Right kidney (tissue), 1 donor: Measurements from ENCODE around the gene SDR39U1.
A peak's percentile ranks its signal among the peaks of the same experiment; 100 is the strongest.

Experiments
- DNase-seq: peaks from one replicate; pipeline ENCODE4 v3.0.0-alpha.2; 2016

SDR39U1 gene

DNA sequence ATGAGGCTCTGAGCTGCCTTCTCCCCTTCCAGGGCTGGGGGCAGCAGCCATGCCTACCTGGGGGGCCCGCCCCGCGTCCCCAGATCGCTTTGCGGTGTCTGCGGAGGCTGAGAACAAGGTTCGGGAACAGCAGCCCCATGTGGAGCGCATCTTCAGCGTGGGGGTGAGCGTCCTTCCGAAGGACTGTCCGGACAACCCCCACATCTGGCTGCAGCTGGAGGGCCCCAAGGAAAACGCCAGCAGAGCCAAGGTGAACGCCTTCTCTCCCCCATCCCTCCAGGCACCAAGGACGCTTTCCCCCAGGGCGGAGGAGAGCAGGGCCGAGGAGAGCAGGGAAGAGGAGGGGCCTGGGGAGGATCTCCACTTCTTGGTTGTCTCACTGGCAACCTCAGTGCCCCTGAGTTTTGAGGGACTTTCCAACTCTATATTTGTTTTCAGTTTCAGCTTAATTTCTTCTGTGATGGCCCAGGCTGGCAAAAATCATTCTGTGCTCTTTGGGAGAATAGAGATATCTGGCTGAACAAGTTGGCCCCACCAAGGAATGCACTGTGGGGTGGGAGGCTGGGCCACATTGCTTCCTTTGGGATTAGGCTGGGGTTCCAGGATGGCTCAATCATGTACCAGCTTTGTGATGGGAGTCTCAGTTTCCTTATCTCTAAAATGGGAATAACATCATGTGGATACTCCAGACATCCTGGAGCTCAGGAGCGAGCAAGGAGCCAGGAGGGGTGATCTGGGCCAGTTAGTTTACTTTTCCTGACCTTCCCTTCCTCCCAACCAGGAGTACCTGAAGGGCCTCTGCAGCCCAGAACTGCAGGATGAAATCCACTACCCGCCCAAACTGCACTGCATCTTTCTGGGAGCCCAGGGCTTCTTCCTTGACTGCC is 11.7 kb downstream of the SDR39U1 start:
- DNase-seq: no peak

DNA sequence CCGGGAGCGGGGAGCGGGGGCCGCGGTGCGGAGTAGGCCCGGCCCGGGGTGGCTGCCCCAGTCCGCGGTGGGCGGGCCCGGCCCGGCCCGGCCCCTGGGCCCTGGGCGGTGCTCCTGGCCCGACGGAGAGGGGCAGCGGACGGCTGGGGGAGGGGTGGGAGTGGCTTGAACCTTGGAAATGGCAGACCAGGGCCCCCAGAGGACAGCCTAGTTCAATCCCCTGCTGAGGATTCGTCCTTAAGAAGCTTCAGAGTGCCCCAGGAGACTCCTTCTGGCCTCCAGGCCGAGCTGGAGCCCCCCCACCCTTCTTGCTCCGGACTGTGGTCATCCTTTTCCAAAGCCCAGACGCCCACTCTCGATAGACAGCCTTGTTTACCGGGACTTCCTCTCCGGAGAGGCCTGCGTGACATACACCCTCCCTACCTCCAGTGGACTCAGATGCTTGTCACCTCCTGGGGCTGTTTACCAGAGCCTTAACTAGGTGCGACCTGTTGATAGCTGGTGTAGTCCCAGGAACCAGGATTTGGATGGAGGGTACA is 12.4 kb downstream of the SDR39U1 start:
- peak; percentile 81 for DNase-seq

DNA sequence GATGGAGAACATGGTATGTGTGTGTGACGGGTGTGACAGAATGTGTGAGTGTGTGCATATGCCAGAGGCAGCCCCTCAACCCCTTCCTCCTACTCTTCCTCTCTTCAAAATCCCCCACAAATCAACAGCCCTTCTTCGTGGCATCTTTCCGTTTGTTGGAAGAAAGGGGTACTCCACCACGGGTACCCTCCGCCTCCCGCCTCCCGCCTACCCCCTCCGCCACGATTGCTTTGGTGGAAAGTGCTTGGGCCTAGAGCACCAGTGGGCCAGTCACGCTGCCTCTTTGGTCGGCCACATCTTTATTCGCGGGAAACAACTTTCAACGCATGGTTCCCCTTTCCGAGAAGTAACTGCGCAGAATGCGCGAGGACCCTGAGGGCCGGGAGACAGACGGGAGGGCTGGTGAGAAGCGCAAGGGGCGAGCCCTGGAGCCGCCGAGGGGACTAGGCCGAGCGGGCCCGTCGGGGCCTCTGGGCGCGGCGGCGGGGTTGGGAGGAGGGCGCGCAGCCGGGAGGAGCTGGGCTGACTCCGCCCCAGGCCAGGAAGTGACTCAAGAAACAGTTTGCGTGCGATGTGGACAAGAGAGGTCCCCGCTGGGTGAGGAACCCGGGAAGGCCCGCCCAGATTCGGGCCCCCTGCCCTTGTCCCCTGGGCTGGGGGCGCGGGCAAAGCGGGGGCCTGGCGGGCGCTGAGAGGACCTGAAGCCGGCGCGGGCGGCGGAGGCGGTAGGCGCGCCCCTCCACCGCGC is 13.0 kb downstream of the SDR39U1 start, which contains the start of the genes CBLN3 and KHNYN:
CBLN3 (minus strand) TSS at position 274 of the 748 bp plus-strand sequence. CDS start 614 bp downstream, outside the sequence.
KHNYN (plus strand) TSS at position 560 of the 748 bp plus-strand sequence. CDS start 777 bp downstream, outside the sequence.
- DNase-seq: peak; percentile 92

DNA sequence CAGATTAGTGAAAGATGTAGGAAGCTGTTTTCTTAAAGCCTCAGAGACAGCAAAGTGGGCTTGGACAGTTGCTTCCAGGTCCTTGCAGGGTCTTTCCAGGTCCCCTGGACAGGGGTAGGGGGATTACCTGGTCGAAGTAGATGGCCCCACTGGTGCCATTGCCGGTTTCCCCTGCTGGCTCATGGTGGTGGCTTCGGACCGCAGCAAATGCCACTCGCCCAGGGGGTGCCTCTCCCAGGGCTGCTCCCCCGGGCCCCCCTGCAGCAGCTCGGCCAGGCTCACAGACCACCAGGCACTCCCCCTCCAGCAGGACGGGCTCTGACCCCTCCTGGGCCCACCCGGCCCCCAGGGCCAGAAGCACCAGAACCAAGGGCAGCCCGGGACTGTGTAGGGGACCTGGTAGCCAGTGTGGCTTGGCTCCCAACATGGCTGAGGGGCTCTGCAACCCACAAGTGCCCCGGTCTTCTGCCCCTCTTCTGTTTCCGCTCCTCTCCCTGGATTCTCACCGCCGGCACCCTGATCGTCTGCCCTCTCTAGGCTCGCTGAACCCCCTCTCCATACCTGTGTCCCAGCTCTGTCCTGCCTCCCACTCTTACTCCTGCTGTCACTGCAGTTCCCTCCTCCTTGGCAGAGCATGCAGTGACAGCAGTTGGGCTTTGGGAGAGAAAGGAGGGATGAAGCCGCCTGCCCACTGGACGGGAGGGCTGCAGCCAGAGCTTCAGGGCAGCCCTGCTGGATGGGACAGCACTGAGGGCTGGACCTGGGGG is 13.8 kb downstream of the SDR39U1 start:
- peak; percentile 41 for DNase-seq

DNA sequence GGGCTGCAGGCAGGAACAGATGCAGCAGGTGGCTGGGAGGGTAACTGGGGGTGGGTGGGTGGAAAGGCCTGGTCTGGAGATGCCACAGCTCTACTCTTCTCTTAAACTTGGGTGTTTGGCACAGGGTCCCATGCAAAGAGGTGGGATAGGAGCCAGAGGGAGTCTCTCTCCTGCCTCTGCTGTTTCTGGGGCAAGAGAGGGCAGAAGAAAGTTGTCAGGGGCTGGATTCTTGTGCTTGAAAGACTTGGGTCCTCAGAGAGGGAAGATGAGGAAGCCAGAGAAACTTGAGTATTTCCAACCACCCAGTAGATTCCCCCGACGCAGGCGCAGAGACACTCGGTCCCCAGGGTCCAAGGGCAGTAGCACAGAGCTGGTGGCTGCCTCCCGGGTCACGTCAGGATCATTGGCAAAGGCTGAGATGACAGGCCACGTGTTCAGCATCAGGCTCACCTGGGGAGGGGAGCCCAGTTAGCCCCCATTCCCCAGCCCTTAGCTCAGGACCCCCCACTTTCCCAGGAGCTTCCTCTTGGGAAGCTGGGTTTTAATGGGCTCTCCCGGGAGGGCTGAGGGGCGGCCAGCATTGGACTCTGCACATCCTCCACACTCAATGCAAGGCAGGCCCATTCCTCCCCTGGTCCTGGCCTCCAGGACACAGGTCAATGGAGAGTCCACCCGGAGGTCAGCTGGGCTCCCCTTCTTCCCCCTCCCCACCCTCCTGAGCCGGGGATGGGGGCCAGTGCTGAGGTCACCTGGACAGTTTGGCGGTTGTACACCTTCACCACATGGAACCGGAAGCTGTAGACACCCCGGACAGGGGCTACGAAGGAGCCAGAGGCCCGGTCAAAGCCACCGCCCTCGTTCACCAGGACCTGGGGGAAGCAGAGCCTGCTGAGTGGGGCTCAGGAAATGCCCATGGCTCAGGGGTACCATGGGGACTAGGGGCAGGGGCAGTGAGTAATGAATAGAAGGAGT is 14.8 kb downstream of the SDR39U1 start:
- no peak for DNase-seq

DNA sequence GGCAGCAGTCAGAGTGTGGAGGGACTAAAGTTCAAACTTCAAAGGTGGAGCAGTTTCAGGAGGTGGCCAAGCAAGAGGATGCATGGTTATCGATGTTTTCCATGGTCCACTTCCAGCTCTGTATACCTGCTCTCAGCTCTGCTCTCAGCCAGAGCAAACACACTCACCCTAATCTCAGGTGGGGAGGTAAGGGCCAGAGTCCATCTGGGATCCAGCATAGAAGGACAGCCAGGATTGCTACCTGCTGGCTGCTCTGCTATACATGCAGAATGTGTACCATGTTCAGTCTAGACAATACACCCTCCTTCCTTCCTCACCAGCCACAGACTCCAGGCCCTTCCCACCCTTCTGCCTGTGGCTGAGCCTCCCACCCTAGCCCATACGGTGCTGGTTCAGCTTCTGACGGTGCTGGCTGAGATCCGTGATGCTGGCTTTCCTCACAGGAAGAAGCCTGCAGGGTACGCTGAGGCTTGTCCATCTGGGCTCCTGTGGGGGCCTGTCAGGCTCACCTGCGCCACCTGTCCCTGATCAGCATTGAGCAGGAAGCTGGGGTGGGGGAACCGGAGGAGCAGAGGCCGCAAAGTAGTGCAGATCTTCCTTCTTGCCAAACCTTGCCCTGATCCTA is 15.6 kb downstream of the SDR39U1 start:
- no peak for DNase-seq

DNA sequence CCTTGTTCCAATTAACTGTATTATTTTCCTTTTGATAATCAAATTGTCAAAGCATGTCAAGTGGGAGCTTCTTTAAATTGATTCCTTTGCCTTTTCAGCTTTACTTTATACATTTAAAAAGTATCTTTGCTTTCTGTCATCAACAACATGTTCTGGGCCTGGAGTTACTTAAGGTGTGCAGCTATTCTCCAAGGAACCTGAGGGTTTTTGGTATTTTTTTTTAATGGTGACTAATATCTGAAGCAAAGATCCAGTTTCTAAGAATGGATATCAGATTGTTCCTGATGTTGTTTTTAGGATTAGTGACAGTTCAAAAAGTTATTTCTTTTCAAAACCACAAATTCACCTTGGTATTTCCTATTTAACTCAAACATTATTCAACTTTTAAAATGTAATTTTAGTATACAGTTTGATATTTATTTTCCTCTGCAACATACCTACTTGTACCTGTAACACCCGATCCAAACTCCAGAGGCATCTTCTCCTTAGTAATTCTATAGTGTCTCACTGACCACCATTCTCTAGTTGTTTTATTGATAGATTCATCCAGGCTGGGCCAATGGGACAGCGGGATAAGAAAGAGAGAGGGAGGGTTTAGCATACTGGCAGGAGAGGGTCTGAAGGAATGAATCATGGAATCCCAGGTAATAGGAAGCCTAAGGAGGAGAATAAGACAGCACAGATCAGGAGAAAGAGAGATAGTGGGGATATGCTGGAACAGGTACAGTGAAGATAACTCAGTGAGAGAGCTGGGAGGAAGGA is 16.2 kb downstream of the SDR39U1 start:
- no peak for DNase-seq

DNA sequence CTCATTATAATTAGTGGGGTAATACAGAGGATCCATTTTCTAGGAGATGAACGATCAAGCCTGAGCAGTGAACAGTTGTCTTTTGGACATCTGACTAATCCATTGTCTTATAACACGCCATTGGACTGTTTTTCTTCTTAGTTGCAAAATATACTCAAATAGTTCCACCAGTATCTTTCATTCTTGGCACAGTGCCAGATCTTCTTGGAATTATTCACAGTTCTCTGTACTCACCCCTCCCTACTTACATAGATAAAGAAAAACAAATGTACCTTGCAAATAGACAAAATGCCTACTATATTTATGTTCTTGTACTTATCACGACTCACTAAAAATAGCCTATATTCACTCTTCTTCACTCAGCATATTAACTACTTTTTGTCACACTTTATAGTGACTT is 16.9 kb downstream of the SDR39U1 start:
- DNase-seq: no peak

DNA sequence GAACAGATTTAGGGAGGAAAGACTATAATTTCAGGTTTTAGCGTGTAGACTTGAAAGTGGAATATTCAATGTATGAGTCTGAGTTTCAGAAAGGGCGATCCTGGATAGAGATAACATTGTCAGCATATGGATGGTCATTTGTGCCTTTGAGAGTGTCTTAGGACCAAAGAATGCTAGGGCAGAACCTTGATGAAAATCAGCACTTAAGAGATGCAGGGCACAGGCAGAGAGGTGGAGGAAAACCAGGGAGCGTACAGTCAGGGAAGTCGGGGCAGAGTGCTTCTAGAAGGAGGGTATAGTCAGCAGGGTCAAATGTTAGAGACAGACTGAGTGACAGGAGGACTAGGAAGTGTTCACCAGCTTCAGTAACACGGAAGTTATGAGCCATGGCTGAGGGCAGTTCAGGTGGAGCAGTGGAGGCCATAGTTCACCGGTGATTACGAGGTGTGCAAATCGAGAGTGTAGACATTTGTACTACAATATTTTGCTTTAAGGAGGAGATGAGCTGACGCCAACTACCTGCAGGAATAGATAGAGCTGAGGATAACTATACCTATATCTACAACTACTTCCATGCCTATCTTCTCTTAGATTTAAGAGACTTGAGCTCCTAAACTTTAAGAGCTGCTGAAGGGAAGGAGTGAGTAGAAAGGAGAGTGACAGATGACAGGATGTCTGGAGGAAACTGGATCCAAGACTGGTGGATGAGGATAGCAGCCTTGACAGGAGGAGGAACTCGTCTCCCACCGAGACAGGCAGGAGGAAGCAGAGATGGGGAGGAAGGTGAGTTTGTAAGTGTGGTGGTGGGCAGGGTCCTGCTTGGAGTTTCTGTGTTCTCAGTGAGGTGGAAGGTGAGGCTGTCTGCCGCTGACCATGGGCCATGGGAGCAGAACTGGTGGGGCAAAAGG is 19.6 kb downstream of the SDR39U1 start:
- no peak for DNase-seq

DNA sequence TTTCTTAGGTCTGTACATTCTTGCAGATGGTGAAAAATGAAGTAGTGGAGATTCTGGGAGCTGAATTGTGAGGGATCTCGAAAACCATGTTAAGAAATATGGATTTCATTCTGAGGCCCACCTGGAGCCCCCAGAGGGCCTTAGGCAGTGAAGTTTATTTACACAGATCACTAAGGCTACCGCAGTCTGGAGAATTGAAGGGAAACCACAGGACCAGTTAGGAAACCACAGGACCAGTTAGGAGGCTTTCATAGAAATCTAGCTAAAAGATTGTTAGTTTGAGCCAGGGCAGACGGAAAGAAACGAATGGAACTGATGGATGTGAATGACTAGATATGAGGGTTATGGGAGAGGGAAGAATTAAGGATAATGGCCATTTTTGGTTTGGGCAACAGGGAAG is 20.3 kb downstream of the SDR39U1 start:
- DNase-seq: no peak

DNA sequence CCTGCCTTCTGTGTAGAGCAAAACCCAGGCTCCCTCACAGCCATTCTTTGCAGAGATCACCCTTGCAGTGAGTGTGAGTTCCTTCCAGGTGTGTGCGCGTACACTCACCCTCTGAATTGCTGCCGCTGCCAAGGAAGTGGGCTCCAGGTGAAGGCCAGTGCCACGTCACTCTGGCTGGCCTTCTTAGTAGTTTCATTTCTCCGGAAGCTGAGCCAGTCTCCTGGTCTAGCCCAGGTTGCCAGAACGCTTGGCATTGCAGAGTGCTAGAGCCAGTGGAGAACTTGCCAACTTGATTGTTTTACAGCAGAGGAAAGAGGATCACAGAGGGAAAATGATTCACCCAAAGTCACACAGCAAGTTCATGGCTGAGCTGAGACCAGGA is 24.1 kb downstream of the SDR39U1 start:
- no peak for DNase-seq

DNA sequence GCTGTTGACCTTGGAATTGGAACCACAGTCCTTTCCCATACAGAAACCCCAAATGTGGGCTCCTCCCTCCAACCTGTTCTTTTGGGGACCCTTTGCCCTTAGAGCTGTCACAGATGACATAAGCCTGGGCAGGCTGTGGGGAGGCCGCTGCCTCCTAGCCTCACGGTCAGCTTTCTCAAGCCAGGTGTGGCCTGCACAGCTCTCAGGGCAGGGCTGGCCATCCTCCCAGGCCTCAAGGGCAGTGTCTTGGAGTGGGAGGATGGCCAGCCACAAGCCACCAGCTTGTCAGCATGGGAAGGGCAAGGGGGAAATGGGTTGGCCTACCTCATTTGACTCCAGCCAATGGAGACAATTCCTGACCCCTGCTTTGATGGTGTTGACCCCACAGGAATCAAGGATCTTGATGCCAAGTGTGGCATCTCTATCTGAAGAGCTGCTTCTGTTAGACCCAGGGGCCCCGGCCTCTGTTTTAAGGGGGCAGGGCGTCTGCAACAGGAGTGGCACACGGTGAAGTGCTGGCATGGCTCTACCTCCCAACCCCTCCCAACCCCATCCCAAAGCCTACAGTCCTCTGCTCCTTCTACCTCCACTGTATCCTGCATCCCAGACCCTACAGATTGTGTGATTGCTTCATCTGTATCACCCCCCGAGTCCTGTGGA is 24.6 kb downstream of the SDR39U1 start:
- no peak for DNase-seq

DNA sequence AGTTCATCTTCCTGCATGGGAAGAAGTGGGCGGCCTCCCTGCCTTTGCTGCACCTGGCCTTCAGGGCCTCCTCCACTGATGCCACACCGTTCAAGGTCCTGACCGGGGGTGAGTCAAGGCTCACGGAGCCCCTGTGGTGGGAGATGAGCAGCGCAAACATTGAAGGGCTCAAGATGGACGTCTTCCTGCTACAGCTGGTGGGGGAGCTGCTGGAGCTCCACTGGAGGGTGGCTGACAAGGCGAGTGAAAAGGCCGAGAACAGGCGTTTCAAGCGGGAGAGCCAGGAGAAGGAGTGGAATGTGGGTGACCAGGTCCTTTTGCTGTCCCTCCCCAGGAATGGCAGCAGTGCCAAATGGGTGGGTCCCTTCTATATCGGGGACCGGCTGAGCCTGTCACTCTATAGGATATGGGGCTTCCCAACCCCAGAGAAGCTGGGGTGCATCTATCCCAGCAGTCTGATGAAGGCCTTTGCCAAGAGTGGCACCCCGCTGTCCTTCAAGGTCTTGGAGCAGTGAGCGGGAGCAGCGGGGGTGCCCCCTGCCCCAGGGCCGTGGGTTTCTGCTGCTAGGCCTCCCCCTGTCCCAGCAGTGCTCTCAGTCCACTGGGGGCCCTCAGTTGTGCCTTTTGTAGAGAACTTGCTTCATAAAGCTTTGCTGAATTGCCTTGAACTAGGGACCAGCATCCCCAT is 25.5 kb downstream of the SDR39U1 start:
- no peak for DNase-seq

DNA sequence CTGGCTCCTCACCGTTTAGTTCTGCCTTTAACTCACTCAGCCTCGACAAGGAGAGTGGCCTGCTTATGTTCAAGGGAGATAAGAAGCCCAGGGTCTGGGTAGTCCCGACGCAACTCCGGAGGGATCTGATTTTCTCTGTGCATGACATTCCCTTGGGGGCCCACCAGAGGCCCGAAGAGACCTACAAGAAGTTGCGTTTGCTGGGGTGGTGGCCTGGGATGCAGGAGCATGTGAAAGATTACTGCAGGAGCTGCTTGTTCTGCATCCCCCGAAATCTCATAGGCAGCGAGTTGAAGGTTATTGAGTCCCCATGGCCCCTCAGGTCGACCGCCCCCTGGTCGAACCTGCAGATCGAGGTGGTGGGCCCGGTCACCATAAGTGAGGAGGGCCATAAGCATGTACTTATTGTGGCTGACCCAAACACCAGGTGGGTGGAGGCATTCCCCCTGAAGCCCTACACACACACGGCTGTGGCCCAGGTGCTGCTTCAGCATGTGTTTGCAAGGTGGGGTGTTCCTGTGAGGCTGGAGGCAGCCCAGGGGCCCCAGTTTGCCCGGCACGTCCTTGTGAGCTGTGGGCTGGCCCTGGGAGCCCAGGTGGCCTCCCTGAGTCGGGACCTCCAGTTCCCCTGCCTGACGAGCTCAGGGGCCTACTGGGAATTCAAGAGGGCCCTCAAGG is 26.2 kb downstream of the SDR39U1 start:
- no peak for DNase-seq

DNA sequence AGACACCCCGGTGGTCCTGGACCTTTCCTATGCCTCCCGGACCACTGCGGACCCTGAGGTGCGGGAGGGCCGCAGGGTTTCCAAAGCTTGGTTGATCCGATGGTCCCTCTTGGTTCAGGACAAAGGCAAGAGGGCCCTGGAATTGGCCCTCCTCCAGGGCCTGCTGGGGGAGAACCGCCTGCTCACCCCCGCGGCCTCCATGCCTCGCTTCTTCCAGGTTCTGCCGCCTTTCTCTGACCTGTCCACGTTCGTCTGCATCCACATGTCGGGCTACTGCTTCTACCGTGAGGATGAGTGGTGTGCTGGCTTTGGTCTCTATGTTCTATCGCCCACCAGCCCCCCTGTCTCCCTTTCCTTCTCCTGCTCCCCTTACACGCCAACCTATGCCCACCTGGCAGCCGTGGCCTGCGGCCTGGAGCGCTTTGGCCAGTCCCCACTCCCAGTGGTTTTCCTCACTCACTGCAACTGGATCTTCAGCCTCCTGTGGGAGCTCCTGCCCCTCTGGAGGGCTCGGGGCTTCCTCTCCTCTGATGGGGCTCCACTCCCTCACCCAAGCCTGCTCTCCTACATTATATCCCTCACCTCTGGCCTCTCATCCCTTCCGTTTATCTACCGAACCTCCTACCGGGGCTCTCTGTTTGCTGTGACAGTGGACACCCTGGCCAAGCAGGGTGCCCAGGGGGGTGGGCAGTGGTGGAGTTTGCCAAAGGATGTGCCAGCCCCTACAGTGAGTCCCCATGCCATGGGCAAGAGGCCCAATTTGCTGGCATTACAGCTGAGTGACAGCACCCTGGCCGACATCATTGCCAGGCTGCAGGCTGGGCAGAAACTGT is 26.9 kb downstream of the SDR39U1 start:
- no peak for DNase-seq
